WTC11 (cell line): ENCODE measurements around the gene CELF1. TPM values are rescaled to one million over a fixed set of nuclear protein-coding genes. Genes with fewer than 3 reads are reported as not detected.

Source experiments
- ATAC-seq: fragments of 200-7000 bp; cut with Tn5 transposase; 2 replicates; pipeline ENCODE4 v1.10.0; 2021; ENCODE audit warnings: mild to moderate bottlenecking, moderate library complexity
- CTCF ChIA-PET: fragments of 300-600 bp; sonication (Branson Sonifier 250); formaldehyde crosslinking; loops from one replicate; lab custom pipeline; 2021; ENCODE audit warnings: antibody characterized with exemption; lab: Charles Lee
- POLR2A ChIA-PET: fragments of 350-600 bp; sonication (Branson Sonifier 250); formaldehyde crosslinking; loops from one replicate; lab custom pipeline; 2021; ENCODE audit warnings: antibody characterized with exemption; lab: Charles Lee
- DNase-seq: peaks from one replicate; pipeline ENCODE4 v3.0.0; 2021; ENCODE audit warnings: low spot score
- H3K27ac Mint-ChIP-seq: 2 replicates; pipeline ENCODE4 v1.8.0; 2021; ENCODE audit warnings: mixed read lengths
- H3K27me3 Mint-ChIP-seq: 2 replicates; pipeline ENCODE4 v1.8.0; 2021; ENCODE audit warnings: low read depth, mild to moderate bottlenecking, moderate library complexity, mixed read lengths
- H3K36me3 Mint-ChIP-seq: 2 replicates; pipeline ENCODE4 v1.8.0; 2021; ENCODE audit warnings: mixed read lengths
- H3K4me1 Mint-ChIP-seq: 2 replicates; pipeline ENCODE4 v1.8.0; 2022; ENCODE audit warnings: mixed read lengths
- H3K4me3 Mint-ChIP-seq: 2 replicates; pipeline ENCODE4 v1.8.0; 2021; ENCODE audit warnings: mild to moderate bottlenecking, moderate library complexity, mixed read lengths
- H3K9me3 Mint-ChIP-seq: 2 replicates; pipeline ENCODE4 v1.8.0; 2021; ENCODE audit warnings: mixed read lengths
- CBFB ChIP-seq: sonication (generic); formaldehyde crosslinking; IDR thresholded peaks from 2 replicates; pipeline ENCODE4 v1.8.1; 2022; ENCODE audit warnings: mild to moderate bottlenecking, low read depth, missing genetic modification reagents
- CDX4 ChIP-seq: fragments of 250-450 bp; sonication (Bioruptor Pico); IDR thresholded peaks from 2 replicates; pipeline ENCODE4 v1.9.0; 2021; ENCODE audit warnings: moderate library complexity, mild to moderate bottlenecking, inconsistent platforms, borderline replicate concordance
- CREB1 ChIP-seq: sonication (generic); formaldehyde crosslinking; IDR thresholded peaks from 2 replicates; pipeline ENCODE4 v1.8.0; 2023; ENCODE audit warnings: mild to moderate bottlenecking, missing genetic modification reagents
- ELF4 ChIP-seq: sonication (generic); formaldehyde crosslinking; IDR thresholded peaks from 2 replicates; pipeline ENCODE4 v1.8.1; 2022; ENCODE audit warnings: low read depth, mild to moderate bottlenecking, moderate library complexity, missing genetic modification reagents
- FOXK1 ChIP-seq: sonication (generic); formaldehyde crosslinking; IDR thresholded peaks from 2 replicates; pipeline ENCODE4 v1.8.0; 2022; ENCODE audit warnings: mild to moderate bottlenecking, moderate library complexity, missing genetic modification reagents
- GTF2I ChIP-seq: fragments of 250-450 bp; sonication (Bioruptor Pico); conservative IDR thresholded peaks from 2 replicates; pipeline ENCODE4 v1.4.0; 2021; ENCODE audit warnings: mild to moderate bottlenecking
- IRF2 ChIP-seq: sonication (generic); formaldehyde crosslinking; IDR thresholded peaks from 2 replicates; pipeline ENCODE4 v1.8.0; 2022; ENCODE audit warnings: low read depth, missing genetic modification reagents, borderline replicate concordance
- KAT7 ChIP-seq: sonication (generic); formaldehyde crosslinking; IDR thresholded peaks from 2 replicates; pipeline ENCODE4 v1.8.1; 2023; ENCODE audit warnings: missing genetic modification reagents, mild to moderate bottlenecking, borderline replicate concordance
- MYBL2 ChIP-seq: sonication (generic); formaldehyde crosslinking; IDR thresholded peaks from 2 replicates; pipeline ENCODE4 v1.8.1; 2023; ENCODE audit warnings: mild to moderate bottlenecking, moderate library complexity, missing genetic modification reagents
- NR3C1 ChIP-seq: sonication (generic); formaldehyde crosslinking; conservative IDR thresholded peaks from 2 replicates; pipeline ENCODE4 v1.8.1; 2023; ENCODE audit warnings: low read depth, mild to moderate bottlenecking, missing genetic modification reagents
- OVOL2 ChIP-seq: fragments of 250-450 bp; sonication (Bioruptor Pico); IDR thresholded peaks from 2 replicates; pipeline ENCODE4 v1.9.0; 2021; ENCODE audit warnings: mild to moderate bottlenecking, borderline replicate concordance
- PRDM15 ChIP-seq: sonication (generic); formaldehyde crosslinking; IDR thresholded peaks from 2 replicates; pipeline ENCODE4 v1.8.0; 2022; ENCODE audit warnings: missing genetic modification reagents
- SMAD3 ChIP-seq: sonication (generic); formaldehyde crosslinking; IDR thresholded peaks from 2 replicates; pipeline ENCODE4 v1.8.0; 2022; ENCODE audit warnings: missing genetic modification reagents, mild to moderate bottlenecking, borderline replicate concordance
- SMAD4 ChIP-seq: sonication (generic); formaldehyde crosslinking; IDR thresholded peaks from 2 replicates; pipeline ENCODE4 v1.8.0; 2022; ENCODE audit warnings: mild to moderate bottlenecking, missing genetic modification reagents
- TEAD4 ChIP-seq: sonication (generic); formaldehyde crosslinking; IDR thresholded peaks from 2 replicates; pipeline ENCODE4 v1.8.0; 2022; ENCODE audit warnings: mild to moderate bottlenecking, missing genetic modification reagents
- ZMAT4 ChIP-seq: fragments of 250-450 bp; sonication (Bioruptor Pico); IDR thresholded peaks from 2 replicates; pipeline ENCODE4 v1.9.0; 2021; ENCODE audit warnings: mild to moderate bottlenecking
- ZNF263 ChIP-seq: sonication (generic); formaldehyde crosslinking; IDR thresholded peaks from 2 replicates; pipeline ENCODE4 v1.8.1; 2022; ENCODE audit warnings: low read depth, mild to moderate bottlenecking, moderate library complexity, missing genetic modification reagents
- ZNF281 ChIP-seq: sonication (generic); formaldehyde crosslinking; IDR thresholded peaks from 2 replicates; pipeline ENCODE4 v1.8.0; 2023; ENCODE audit warnings: mild to moderate bottlenecking, missing genetic modification reagents
- ZNF423 ChIP-seq: fragments of 250-450 bp; sonication (Bioruptor Pico); IDR thresholded peaks from 2 replicates; pipeline ENCODE4 v2.1.2; 2022; ENCODE audit warnings: mild to moderate bottlenecking, moderate library complexity
- ZNF512 ChIP-seq: sonication (generic); formaldehyde crosslinking; IDR thresholded peaks from 2 replicates; pipeline ENCODE4 v1.8.1; 2022; ENCODE audit warnings: missing genetic modification reagents, borderline replicate concordance
- ZNF532 ChIP-seq: fragments of 250-450 bp; sonication (Bioruptor Pico); IDR thresholded peaks from 2 replicates; pipeline ENCODE4 v1.9.0; 2021; ENCODE audit warnings: mild to moderate bottlenecking, borderline replicate concordance
- total RNA-seq: library from RNA; stranded (reverse); gene quantifications from 3 replicates; pipeline ENCODE4 v1.2.3, GENCODE V29; 2021

The CELF1 gene
- total RNA-seq, 1 experiment from 2014 or later, result 177 TPM

- no peak for TF ChIP-seq ZNF532
- TF ChIP-seq ZNF281, result no peak
- no peak for TF ChIP-seq CREB1 (CRISPR knock-in tag)
- TF ChIP-seq KAT7 (CRISPR knock-in tag), result no peak
- TF ChIP-seq GTF2I (CRISPR knock-in tag), result no peak
- TF ChIP-seq SMAD3 (CRISPR knock-in tag), result no peak
- no peak for TF ChIP-seq ELF4 (CRISPR knock-in tag)
Observed at GRCh38 chr11:47534704-47535251, 18.2 kb downstream of the CELF1 start (continued).

- H3K9me3 Mint-ChIP-seq, result no peaks in the 10 kb centered on the region
- ChIA-PET CTCF (interaction anchor here (1.0 to 2.2 kb wide), 2 partner anchors 20 to 79 kb away, joined by 4 to 10 read pairs; no protein-coding TSS in a partner anchor), POLR2A (interaction anchor here (0.6 kb wide), 1 partner anchor 24 kb away, joined by 3 read pairs; no protein-coding TSS in a partner anchor)
- ATAC-seq (no peak), DNase-seq (no peak)
- TF ChIP-seq SMAD3 (CRISPR knock-in tag), result no peak
- no peak for TF ChIP-seq ZNF512 (CRISPR knock-in tag)
- TF ChIP-seq ZNF263 (CRISPR knock-in tag), result no peak
- no peak for TF ChIP-seq SMAD4 (CRISPR knock-in tag)
- no peak for TF ChIP-seq ZNF423 (CRISPR knock-in tag)
- TF ChIP-seq KAT7 (CRISPR knock-in tag), result no peak
- TF ChIP-seq CBFB (CRISPR knock-in tag), result no peak
- TF ChIP-seq PRDM15 (CRISPR knock-in tag), result no peak
- no peak for TF ChIP-seq MYBL2 (CRISPR knock-in tag)
- no peak for TF ChIP-seq ZMAT4 (CRISPR knock-in tag)
- TF ChIP-seq TEAD4 (CRISPR knock-in tag), result no peak
- no peak for TF ChIP-seq CDX4 (CRISPR knock-in tag)
- no peak for TF ChIP-seq OVOL2 (CRISPR knock-in tag)
- no peak for TF ChIP-seq NR3C1 (CRISPR knock-in tag)
- TF ChIP-seq IRF2, result no peak
- TF ChIP-seq FOXK1 (CRISPR knock-in tag), result no peak
- H3K4me1 Mint-ChIP-seq, result peaks cover 16% of the 10 kb centered on the region
- no peak overlapping the region for H3K27ac Mint-ChIP-seq
- peaks cover 3% of the 10 kb centered on the region; the same call in 1 of the 2 replicates for H3K36me3 Mint-ChIP-seq
- H3K27me3 Mint-ChIP-seq, result no peaks in the 10 kb centered on the region
- H3K4me3 Mint-ChIP-seq, result no peak overlapping the region
Observed at GRCh38 chr11:47533690-47534151, 19.2 kb downstream of the CELF1 start.
